ENCODE data around the gene INTS3. TPM values are rescaled to one million over a fixed set of nuclear protein-coding genes. Genes with fewer than 3 reads are reported as not detected.
"Not testable (repeated sequence)": the region's sequence is repeated elsewhere in the genome, so short reads cannot be mapped to it uniquely, and the experiment has no call there.

The INTS3 gene
- total RNA-seq, 2 donors from 2014 or later = 21.8 to 26.7 TPM

DNA sequence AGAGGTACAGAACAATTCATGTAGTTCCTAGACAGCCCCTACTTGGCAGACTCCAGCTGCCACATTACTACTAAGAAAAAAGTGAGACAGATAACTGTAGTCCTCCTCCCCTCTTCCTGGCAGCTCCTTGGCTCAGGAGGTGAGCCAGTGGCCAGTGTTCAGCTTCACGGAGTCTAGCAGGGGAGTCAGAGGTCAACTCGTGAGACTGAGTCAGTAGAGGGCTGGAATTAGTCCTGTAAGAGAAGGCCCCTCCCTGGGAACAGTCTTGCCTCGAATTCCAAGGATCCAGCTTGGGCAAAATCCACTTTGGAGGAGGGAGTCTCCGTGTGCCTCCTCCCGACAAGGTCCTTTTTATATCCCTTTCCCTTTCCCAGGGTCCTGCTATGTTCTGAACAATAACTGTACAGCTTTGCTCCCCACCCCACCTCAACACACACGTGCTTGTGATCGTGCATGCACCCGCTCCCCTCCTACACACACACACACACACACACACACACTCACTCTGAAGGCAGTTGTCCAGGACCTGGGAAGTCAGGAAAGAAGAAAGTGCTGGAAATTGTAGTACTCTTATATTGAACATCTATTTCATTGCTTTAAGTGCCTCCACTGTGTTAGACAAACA, 24.8 kb downstream of the INTS3 start:
- H3K27me3 ChIP-seq = no peaks in the 10 kb centered on the region
- H3K4me1 ChIP-seq = peaks cover 0 to 54% of the 10 kb centered on the region in 2 donors
- no peak overlapping the region for H3K4me3 ChIP-seq
- TF ChIP-seq, protein P1, sequence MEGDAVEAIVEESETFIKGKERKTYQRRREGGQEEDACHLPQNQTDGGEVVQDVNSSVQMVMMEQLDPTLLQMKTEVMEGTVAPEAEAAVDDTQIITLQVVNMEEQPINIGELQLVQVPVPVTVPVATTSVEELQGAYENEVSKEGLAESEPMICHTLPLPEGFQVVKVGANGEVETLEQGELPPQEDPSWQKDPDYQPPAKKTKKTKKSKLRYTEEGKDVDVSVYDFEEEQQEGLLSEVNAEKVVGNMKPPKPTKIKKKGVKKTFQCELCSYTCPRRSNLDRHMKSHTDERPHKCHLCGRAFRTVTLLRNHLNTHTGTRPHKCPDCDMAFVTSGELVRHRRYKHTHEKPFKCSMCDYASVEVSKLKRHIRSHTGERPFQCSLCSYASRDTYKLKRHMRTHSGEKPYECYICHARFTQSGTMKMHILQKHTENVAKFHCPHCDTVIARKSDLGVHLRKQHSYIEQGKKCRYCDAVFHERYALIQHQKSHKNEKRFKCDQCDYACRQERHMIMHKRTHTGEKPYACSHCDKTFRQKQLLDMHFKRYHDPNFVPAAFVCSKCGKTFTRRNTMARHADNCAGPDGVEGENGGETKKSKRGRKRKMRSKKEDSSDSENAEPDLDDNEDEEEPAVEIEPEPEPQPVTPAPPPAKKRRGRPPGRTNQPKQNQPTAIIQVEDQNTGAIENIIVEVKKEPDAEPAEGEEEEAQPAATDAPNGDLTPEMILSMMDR (IDR thresholded peaks at IDR 0.05) = no peak
- DNase-seq (ENCODE audit: low spot score) = no peak
- peaks cover 72% of the 10 kb centered on the region for H3K36me3 ChIP-seq
- H3K27ac ChIP-seq = peak overlapping the region; percentile 51 to 74
- no peaks in the 10 kb centered on the region for H3K9me3 ChIP-seq

DNA sequence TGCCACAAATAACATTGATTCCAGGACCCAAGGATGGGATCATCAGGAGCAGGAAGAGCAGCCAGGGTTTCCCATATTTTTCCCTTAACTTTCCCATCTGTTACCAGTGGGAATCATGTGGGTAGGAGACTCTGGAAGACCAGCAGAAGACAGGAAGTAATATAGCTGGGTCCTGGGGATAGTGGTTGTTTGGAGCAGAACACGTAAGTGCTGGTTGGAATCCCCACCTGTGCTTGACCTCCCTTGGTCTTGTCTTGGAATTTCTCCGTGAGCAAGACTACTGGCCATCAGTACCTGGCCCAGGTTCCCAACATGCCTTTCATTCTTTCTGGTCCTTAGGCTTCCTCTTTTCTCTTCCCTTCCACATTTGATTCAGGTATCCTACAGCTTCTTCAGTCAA, 26.4 kb downstream of the INTS3 start:
- H3K4me1 ChIP-seq = peaks cover 0 to 38% of the 10 kb centered on the region in 2 donors
- no peaks in the 10 kb centered on the region for H3K27me3 ChIP-seq
- no peaks in the 10 kb centered on the region for H3K9me3 ChIP-seq
- TF ChIP-seq, protein P1 (IDR thresholded peaks at IDR 0.05) = no peak
- no peak for DNase-seq (ENCODE audit: low spot score)
- no peak overlapping the region for H3K4me3 ChIP-seq
- H3K36me3 ChIP-seq = peaks cover 81% of the 10 kb centered on the region
- H3K27ac ChIP-seq = no peak overlapping the region

DNA sequence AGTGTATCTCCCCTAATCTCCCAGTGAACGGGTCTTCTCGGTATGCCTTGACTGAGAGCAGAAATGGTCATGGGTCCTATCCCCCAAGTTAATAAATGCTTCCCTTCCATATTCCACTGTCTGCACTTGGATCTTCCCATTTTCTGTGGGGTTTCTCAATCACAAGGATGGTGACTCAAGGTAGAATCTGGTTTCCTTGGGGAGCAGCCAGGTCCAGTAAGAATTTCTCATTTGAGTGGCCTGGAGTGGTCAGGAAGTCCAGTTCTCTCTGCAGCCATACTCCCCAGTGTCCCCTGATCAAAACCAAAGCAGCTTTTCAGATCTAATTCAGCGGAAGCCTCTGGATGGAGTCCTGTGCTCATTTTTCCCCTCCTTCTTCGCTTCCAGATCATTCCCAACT, 32.6 kb downstream of the INTS3 start:
- Histone ChIP-seq H3K4me3 (no peak overlapping the region), H3K4me1 (peaks cover 0 to 20% of the 10 kb centered on the region in 2 donors), H3K36me3 (peaks cover 84% of the 10 kb centered on the region), H3K27me3 (no peaks in the 10 kb centered on the region), H3K27ac (no peak overlapping the region), H3K9me3 (no peaks in the 10 kb centered on the region)
- TF ChIP-seq, protein P1 (IDR thresholded peaks at IDR 0.05) = no peak
- no peak for DNase-seq (ENCODE audit: low spot score)

DNA sequence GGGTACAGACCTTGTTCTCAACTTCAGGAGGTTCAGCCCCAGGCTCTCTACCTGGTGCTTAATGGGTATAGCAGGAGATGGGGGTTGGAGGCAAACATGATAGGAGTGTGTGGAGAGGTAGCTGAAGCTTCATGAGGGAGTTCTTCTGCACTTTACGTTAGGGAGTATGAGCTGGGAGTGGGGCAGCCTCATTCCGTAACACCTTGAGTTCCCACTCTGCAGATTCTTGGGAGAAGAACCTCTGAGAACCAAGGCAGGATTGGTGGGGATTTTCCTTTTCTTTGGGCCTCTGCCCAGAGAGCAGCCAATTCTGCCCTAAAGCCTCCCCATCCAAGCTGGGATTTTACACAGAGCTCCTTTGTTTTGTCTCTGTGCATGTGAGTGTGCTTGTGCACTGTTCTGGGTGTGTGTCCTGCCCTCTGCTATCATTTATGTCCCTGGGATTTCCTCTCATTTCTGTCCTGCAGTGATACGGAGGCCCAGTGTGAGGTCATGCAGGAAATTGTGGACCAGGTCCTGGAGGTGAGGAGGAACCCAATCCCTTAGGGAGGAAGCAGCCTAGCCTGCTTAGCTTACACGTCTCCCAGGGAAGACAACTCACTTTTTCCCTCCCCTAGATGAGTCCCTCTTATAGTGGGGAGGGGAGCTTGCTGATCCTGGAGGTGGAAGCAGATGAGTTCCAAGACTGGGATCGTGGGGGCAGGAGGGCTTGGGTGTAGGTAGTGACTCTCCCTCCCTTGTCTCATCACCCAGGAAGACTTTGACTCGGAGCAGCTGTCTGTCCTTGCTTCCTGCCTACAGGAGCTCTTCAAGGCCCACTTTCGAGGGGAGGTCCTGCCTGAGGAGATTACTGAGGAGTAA, 35.7 kb downstream of the INTS3 start:
- Histone ChIP-seq H3K4me1 (peaks cover 0 to 20% of the 10 kb centered on the region in 2 donors), H3K27me3 (no peaks in the 10 kb centered on the region), H3K9me3 (no peaks in the 10 kb centered on the region), H3K36me3 (peaks cover 69% of the 10 kb centered on the region), H3K27ac (peak overlapping the region; percentile 58 to 63), H3K4me3 (no peak overlapping the region)
- DNase-seq (ENCODE audit: low spot score) = no peak
- TF ChIP-seq, protein P1 (IDR thresholded peaks at IDR 0.05) = no peak

DNA sequence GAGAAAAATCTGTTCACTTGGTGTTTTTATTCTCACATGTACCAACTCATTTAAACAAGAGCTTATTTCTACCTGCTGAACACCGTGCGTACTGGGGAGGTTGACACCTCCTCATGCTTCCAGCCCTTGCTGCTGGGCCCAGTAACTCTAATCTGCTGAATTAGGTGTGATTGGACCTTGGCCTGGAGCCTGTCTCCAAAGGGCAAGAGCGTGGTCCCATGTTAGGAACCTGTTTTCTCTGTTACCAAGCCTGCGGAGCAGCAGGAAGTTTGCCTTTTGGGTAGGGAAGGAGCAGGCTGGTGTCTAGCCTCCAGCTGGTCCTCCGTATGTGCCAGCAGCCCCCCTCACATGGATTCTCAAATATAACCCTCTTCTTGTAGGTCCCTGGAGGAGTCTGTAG, 36.5 kb downstream of the INTS3 start:
- H3K27me3 ChIP-seq = no peaks in the 10 kb centered on the region
- H3K4me1 ChIP-seq = peaks cover 0 to 21% of the 10 kb centered on the region in 2 donors
- no peak overlapping the region for H3K4me3 ChIP-seq
- peaks cover 68% of the 10 kb centered on the region for H3K36me3 ChIP-seq
- TF ChIP-seq, protein P1 (IDR thresholded peaks at IDR 0.05) = no peak
- H3K27ac ChIP-seq = peak overlapping the region; percentile 58 to 63
- no peak for DNase-seq (ENCODE audit: low spot score)
- no peaks in the 10 kb centered on the region for H3K9me3 ChIP-seq

DNA sequence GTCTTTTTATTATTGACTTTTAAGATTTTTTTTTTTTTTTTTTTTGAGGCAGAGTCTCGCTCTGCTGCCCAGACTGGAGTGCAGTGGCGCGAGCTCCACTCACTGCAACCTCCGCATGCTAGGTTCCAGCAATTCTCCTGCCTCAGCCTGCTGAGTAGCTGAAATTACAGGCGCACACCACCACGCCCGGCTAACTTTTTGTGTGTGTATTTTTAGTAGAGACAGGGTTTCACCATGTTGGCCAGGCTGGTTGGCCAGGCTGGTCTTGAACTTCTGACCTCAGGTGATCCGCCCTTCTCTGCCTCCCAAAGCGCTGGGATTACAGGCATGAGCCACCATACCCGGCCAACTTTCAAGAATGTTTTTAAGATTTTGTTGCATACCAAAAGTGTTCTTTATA, 38.8 kb downstream of the INTS3 start:
- Histone ChIP-seq H3K36me3 (peaks cover 66% of the 10 kb centered on the region), H3K4me1 (peaks cover 0 to 44% of the 10 kb centered on the region in 2 donors)
- H3K27me3 ChIP-seq; H3K9me3 ChIP-seq; DNase-seq (ENCODE audit: low spot score); H3K4me3 ChIP-seq; H3K27ac ChIP-seq: not testable (repeated sequence)

All from right atrium auricular region (tissue), 2 donors.